ENCODE results near the gene NRARP.
"Not testable (repeated sequence)": the region's sequence is repeated elsewhere in the genome, so short reads cannot be mapped to it uniquely, and the experiment has no call there.

The NRARP gene

GRCh38 chr9:137264067-137264466 is 38.0 kb downstream of the NRARP start:
- H3K4me3 ChIP-seq (ENCODE audit: low read depth, low read length) = no peak overlapping the region
- no peak overlapping the region for H3K27ac ChIP-seq
- no peaks in the 10 kb centered on the region for H3K27me3 ChIP-seq (ENCODE audit: control insufficient read depth, insufficient read depth, low read length)
- H3K4me2 ChIP-seq (ENCODE audit: low read length) = no peak overlapping the region
- H3K79me2 ChIP-seq = no peaks in the 10 kb centered on the region
- H3K36me3 ChIP-seq (ENCODE audit: control insufficient read depth, insufficient read depth, low read length) = no peaks in the 10 kb centered on the region
- no peak for TF ChIP-seq CTCF (IDR thresholded peaks at IDR 0.05)
- no peak overlapping the region for H3K9ac ChIP-seq
- no peak overlapping the region for H2AFZ ChIP-seq
- peaks cover 4% of the 10 kb centered on the region for H3K4me1 ChIP-seq
- no peaks in the 10 kb centered on the region for H3K9me3 ChIP-seq (ENCODE audit: control insufficient read depth, low read length)

DNA sequence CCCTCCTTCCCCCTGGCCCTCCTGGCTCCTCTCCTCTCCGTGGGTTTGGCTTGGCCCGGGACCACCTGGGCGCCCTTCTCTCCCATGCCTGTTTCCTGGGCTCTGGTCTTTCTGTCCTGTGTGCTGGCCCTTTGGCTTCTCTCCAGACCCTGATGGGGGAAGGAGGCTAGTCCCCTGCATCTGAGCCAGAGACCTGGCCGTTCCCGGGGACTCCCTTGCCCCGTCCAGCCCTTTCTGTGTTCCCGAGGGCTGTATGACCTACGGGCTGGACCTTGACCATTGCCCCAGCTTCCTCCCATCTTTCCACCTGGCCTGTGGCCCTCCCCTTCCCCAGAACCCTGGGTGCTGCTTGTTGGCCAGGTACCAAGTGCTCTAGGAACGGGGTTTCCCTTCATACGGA is 38.6 kb downstream of the NRARP start:
- Histone ChIP-seq H3K27ac (no peak overlapping the region), H3K4me2 (ENCODE audit: low read length) (no peak overlapping the region), H3K36me3 (ENCODE audit: control insufficient read depth, insufficient read depth, low read length) (no peaks in the 10 kb centered on the region), H3K4me1 (peaks cover under 1% of the 10 kb centered on the region), H3K9me3 (ENCODE audit: control insufficient read depth, low read length) (no peaks in the 10 kb centered on the region), H3K79me2 (no peaks in the 10 kb centered on the region), H3K27me3 (ENCODE audit: control insufficient read depth, insufficient read depth, low read length) (no peaks in the 10 kb centered on the region), H3K9ac (no peak overlapping the region), H2AFZ (no peak overlapping the region), H3K4me3 (ENCODE audit: low read depth, low read length) (no peak overlapping the region)
- TF ChIP-seq CTCF (IDR thresholded peaks at IDR 0.05) = no peak

DNA sequence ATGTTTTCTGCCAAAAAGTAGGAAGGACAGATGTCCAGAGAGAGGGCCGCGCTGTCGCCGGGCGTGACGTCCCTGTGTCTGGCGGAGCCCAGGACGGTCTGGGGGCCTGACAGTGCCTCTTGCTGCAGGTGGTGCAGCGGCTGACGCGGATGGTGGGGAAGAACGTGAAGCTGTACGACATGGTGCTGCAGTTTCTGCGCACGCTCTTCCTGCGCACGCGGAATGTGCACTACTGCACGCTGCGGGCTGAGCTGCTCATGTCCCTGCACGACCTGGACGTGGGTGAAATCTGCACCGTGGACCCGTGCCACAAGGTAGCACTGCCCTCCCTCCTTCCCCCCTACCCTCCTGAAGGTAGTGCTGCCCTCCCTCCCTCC is 39.2 kb downstream of the NRARP start:
- Histone ChIP-seq H3K9ac (no peak overlapping the region), H3K79me2 (no peaks in the 10 kb centered on the region), H3K4me1 (no peaks in the 10 kb centered on the region), H3K9me3 (ENCODE audit: control insufficient read depth, low read length) (no peaks in the 10 kb centered on the region), H3K27me3 (ENCODE audit: control insufficient read depth, insufficient read depth, low read length) (no peaks in the 10 kb centered on the region), H3K27ac (no peak overlapping the region), H3K4me2 (ENCODE audit: low read length) (no peak overlapping the region), H3K36me3 (ENCODE audit: control insufficient read depth, insufficient read depth, low read length) (no peaks in the 10 kb centered on the region), H2AFZ (no peak overlapping the region), H3K4me3 (ENCODE audit: low read depth, low read length) (no peak overlapping the region)
- TF ChIP-seq CTCF (IDR thresholded peaks at IDR 0.05) = no peak

DNA sequence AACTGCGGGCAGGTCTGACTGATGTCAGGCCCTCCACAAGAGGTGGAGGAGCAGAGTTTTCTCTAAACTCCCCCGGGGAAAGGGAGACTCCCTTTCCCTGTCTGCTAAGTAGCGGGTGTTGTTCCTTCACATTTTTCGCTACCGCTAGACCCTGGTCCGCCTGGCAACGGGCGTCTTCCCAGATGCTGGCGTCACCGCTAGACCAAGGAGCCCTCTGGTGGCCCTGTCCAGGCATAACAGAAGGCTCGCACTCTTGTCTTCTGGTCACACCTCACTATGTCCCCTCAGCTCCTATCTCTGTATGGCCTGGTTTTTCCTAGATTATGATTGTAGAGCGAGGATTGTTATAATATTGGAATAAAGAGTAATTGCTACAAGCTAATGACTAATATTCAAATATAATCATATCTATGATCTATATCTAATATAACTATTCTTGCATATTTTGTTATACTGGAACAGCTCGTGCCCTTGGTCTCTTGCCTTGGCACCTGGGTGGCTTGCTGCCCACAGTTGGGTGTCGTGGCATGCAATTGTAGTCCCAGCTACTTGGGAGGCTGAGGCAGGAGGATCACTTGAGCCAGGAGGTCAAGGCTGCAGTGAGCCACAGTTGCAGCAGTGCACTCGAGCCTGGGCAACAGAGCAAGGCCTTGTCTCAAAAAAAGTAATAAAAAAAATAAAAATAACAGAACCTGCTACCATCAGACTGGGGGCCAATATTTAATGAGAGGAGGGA is 39.7 kb downstream of the NRARP start:
- H3K9me3 ChIP-seq (ENCODE audit: control insufficient read depth, low read length); H3K4me2 ChIP-seq (ENCODE audit: low read length); H2AFZ ChIP-seq; H3K27me3 ChIP-seq (ENCODE audit: control insufficient read depth, insufficient read depth, low read length); H3K36me3 ChIP-seq (ENCODE audit: control insufficient read depth, insufficient read depth, low read length); H3K9ac ChIP-seq; H3K79me2 ChIP-seq; H3K27ac ChIP-seq; H3K4me3 ChIP-seq (ENCODE audit: low read depth, low read length); H3K4me1 ChIP-seq: not testable (repeated sequence)
- TF ChIP-seq CTCF (IDR thresholded peaks at IDR 0.05) = peak; percentile 31

DNA sequence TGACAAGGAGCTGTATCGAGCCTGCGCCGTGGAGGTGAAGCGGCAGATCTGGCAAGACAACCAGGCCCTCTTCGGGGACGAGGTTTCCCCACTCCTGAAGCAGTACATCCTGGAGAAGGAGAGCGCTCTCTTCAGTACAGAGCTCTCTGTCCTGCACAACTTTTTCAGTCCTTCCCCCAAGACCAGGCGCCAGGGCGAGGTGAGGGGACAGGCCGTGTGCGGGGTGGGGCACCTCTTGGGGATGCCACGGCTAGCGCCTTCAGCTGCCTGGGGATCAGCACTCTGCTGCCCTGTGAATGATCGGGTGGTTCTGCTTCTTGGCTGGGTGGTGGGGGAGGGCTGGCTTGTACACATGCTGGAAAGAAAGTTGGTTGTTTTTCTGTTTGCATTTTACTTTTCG is 45.2 kb downstream of the NRARP start:
- TF ChIP-seq CTCF (IDR thresholded peaks at IDR 0.05) = no peak
- Histone ChIP-seq H3K9ac (no peak overlapping the region), H3K27me3 (ENCODE audit: control insufficient read depth, insufficient read depth, low read length) (no peaks in the 10 kb centered on the region), H3K36me3 (ENCODE audit: control insufficient read depth, insufficient read depth, low read length) (no peaks in the 10 kb centered on the region), H3K9me3 (ENCODE audit: control insufficient read depth, low read length) (no peaks in the 10 kb centered on the region), H3K4me3 (ENCODE audit: low read depth, low read length) (no peak overlapping the region), H3K79me2 (no peaks in the 10 kb centered on the region), H3K4me2 (ENCODE audit: low read length) (no peak overlapping the region), H3K27ac (no peak overlapping the region), H2AFZ (no peak overlapping the region), H3K4me1 (peaks cover 3% of the 10 kb centered on the region)

All from parathyroid adenoma (tissue), 2 donors.